ENCODE data around the gene ASAP2.
"Not testable (repeated sequence)": the region's sequence is repeated elsewhere in the genome, so short reads cannot be mapped to it uniquely, and the experiment has no call there.

The ASAP2 gene

DNA sequence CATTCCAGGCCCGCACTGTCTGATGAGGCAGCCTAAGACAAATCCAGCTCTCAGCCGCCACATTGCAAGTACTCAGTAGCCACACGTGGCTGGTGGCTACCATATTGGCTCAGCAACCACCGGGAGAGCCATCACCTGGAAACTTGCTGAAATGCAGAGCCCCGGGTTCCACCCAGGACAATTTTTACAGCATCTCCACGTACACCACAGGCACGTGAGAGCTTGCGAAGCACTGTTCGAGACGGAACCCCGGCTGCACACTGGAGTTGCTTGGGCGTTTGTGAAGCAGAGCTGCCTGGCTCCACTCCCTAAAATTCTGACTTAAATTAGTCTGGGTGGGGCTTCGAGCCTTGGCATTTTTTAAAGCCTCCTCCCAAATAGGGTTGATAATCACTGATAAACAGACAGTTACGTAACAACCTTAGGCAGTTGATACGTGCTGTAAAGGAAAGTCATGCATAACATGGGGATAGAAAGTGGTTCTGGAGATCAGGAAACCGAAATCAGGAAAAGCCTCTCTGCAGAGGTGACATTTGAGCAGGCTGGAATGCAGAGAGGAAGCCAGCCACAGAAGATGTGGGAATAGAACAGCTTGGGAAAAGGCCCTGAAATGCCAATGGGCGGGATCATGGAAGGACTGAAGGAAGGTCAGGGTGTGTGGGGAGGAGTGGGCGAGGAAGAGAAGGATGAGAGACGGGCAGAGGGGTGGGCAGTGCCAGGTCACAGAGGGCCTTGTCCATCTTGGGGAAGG, 6.2 kb downstream of the ASAP2 start:
- no peak for DNase-seq

DNA sequence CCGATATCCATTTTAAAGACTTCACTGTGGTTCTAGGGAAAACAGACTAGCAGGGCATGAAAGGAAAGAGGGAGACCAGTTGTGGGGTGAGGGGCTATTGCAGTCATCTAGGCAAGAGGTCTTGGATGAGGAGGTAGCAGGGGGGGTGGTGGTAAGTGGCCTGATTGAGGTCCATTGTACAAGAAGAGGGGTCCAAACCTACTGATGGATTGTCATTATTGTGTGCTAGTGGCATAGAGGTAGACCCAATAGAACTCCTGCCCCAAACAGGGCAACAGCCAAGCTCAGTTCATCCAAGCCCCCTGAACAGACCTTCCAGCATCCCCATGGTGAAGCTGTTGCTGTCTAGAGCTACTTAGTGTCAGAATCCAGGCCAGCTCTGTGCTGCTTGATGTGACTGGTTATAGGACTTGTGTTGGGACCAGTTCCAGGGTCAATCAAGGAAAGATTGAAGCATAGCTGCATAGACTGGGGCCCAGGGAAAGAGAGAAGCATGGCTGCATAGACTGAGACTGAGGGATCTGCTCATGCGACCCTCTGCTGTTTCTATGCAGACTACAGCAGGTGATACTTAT, 7.0 kb downstream of the ASAP2 start:
- no peak for DNase-seq

DNA sequence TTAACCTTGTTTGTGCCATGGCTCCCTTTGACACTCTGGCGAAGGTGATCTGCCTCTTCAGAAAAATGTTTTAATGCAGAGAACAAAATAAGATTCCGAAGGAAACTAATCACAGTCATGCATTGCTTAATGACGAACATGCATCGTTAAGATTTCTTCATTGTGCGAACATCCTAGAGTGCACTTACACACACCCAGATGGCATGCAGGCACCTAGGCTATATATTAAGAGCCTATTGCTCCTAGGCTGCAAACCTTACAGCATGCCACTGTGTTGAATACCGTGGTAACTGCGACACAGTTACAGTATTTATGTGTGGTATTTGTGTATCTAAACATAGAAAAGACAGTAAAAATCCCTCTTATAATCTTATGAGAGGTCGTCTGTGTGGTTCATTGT, 8.3 kb downstream of the ASAP2 start:
- DNase-seq: no peak

DNA sequence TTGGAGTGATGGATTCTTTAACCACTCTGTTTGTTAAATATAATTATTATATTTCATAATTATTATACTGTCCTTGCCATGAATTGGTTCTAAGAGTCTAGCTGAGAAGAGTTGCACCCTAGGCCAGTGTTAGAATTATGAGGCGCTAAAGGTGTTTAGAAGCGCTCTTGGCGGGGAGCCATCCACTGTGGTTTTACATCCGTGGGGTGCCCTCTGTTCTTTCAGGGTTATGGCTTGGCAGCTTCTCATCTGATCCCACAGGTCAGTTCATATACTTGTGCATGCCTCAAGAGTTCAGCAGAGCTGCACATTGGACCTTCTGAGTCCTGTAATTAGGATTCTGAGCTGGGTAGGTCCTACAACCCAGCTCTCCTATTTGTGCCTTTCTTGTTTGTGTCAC, 9.1 kb downstream of the ASAP2 start:
- DNase-seq: no peak

DNA sequence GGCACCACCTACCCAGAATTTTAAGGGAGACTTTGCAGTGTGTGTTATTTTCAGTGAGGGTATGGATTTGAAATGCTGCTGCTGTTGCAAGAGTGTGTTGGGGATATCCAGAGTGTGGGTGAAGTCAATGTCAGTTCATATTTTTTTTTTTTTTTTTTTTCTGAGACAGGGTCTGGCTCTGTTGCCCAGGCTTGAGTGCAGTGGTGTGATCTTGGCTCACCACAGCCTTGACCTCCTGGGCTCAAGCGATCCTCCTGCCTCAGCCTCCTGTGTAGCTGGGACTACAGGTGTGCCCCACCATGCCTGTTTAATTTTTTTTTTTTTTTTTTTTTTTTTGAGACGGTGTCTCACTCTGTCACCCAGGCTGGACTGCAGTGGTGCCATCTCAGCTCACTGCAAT, 9.5 kb downstream of the ASAP2 start:
- DNase-seq: not testable (repeated sequence)

DNA sequence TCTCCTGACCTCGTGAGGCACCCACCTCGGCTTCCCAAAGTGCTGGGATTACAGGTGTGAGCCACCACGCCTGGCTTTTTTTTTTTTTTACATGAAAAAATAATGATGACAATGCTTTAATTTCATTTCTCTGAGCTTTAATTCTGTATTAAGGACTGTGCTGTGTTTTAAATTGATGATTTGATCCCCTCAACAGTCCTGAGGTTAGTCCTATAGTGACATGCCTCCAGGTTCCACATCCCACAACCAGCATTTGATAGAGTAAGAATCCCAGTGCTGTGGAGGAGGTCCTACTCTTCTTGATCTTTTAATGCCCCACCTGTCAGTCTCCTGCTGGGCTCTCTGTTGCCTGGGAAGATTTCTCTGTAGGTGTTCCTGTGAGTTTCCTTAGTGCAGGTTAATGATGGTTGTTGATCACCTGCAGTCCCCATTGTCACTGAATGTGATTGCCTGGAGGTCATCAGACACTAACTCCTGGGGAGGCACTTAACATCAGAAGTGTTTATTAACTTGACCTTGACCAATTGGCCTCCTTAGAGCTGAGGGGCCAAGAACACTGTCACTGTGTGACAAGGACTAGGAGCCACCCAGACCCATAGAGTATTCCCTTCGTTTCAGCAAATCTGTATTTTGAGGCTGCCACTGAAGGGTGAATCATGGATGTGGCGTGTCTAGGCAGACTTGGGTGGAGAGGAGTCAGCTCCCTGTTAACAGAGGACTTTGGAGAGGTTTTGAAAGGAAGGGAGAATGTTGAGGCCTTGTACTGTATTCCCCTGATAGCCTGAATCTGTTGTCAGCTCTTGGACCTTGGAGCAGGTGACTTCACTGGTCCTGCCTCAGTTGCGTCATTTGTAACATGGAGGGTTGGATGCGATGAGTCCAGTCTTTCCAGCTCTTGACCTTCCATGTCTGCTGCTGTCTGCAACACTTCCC, 11.5 kb downstream of the ASAP2 start:
- no peak for DNase-seq

DNA sequence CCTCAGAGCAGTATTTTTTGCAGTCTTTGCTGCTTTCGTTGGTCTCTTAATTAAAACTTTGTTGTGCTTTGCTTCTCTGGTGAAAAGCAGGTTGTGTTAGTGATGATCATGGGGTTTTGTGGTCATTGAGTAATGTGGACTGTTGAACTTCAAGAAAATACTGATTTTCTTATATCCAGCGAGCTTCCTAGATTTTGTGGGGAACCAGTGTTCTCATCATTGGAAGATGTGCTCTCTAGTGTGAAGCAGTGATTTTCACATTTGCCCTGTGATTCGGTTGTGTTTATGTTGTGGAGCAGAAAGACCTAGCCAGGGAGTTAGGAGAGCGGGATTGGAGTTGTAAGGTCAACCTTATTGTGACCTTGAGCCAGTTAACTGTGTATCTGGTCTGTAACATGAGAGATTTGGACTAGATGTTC, 12.4 kb downstream of the ASAP2 start:
- no peak for DNase-seq

DNA sequence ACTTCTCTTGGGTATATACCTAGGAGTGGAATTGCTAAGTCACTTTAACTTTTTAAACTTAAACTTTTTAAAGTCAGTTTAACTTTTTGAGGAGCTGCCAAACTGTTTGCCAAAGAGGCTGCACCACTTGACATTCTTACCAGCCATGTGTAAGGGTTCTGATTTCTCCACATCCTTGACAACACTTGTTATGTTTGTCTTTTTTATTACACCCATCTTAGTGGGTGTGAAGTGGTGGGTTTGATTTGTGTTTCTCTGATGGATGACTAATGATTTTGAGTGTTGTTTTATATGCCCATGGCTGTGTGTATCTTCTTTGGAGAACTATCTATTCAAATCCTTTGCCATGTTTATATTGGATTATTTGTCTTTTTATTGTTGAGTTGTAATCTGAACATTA, 13.6 kb downstream of the ASAP2 start:
- no peak for DNase-seq

DNA sequence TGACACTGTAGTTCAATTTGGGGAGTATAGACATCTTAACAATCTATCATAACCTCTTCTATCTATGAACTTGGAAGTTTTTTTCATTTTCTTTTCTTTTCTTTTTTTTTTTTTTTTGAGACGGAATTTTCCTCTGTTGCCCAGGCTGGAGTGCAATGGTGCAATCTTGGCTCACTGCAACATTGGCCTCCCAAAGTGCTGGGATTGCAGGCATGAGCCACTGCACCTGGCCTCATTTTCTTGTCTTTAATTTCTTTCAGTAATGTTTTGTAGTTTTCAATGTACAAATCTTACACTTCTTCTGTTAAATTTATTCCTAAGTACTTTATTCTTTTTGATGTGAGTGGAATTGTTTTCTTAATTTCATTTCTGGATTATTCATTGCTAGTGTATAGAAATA, 14.6 kb downstream of the ASAP2 start:
- DNase-seq: no peak

DNA sequence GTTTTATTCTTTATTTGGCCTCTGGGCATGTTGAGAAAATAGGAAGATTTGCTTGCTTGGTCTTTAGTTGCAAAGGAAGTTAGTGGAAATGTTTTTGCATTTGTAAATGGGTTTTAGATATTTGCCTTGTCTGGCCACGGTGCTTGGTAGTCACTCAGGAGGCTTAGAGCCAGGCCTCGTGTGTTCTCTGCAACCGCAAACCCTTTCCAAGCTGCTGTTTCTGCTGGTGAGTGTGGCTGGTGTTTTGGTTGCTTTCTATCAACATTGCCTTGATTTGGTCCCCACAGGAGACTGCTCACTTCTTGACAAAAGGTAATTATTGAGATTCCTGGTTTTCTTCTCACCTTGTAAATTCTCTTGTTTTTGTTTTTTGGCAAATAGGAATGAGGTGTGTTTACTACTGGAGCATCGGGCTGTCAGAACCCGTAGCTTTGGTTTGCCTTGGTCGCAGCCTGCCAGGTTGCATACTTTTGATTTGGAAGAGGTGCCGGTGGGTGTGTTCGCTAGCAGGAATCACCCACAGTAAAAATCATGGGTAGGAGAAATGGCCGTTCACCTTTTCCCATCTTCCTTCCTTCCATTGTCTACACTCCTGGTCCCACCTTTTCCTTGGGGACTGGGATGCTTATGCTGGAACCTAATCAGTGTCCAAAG, 15.8 kb downstream of the ASAP2 start:
- DNase-seq: no peak

DNA sequence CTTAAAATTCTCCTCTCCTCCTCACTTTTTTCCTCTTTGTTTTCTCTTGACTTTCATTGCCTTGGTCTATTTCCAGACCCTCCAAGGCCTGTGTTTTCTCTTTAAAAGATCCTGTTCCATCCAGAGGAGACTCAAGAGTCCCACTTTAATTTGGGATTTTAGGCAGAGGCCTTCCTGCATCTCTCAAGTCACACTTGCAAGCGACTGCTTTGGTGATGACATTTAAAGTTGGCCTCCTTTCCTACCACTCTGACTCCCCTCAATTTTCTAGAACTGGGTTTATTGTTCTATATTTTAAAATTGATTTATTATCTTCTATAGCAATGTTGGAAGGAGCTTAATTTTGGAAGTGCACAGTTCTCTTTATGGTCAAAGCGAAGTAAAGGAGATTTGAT, 16.3 kb downstream of the ASAP2 start:
- DNase-seq: no peak

DNA sequence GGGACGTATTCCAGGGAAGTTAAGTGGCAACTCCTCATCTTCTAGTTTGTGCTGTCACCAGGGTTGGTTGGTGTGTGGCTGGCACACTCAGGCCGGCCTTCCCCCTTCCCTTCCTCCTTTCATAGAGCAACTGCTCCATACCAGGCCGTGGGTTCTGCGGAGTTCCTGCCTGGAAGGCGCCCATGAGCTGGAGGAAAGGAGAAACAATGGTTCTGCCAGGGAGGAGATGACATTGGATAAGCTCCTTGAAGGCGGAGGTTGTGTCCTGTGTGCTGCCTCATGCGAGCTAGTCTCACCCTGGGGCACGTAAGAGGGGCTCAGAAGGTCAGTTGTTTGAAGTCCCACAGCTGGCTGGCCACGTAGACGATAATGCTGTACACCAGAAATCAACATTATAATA, 19.2 kb downstream of the ASAP2 start:
- DNase-seq: no peak

DNA sequence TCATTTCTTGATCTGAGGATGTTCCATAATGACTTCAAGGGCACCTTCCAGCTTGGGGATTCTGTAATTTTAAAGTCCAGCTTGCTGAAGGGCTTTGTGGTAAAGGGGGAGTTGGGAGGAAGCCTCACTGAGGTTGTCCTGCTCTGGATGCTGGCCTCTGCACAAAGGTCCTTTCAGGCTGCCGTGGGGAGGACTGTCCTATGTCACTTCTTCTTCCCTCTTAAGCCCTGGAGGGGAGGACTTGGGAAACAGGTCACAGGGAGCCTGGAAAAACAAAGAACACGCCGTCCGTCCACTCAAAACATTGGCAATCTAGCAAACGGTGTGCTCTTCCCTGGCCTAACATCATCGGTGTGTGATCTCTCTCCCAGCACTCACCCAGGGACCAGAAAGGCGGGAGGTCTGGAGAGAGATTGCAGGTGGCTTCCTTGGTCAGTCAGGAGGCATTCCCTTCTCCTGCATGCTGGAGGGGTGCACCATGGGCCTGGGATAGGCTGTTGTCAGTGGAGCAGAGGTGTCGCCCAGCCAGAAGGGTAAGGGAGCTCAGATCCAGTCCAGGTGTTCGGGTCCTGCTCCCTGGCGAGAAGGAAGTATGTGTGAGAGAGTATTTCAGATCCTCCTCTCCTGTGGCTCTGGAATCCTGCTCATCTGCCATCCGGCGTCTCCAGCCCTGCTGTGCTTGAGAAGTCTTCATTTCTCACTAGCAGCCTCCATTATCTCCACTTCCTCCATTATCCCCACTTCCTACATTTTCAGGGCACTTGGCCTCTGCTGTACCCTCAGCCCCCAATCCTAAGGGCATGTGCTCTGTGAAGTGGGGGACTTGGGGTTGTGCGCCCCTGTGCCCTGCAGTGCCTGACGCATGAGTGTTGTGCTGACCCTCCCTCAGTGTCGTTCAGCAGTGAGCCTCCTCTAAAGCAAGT, 20.1 kb downstream of the ASAP2 start:
- no peak for DNase-seq

DNA sequence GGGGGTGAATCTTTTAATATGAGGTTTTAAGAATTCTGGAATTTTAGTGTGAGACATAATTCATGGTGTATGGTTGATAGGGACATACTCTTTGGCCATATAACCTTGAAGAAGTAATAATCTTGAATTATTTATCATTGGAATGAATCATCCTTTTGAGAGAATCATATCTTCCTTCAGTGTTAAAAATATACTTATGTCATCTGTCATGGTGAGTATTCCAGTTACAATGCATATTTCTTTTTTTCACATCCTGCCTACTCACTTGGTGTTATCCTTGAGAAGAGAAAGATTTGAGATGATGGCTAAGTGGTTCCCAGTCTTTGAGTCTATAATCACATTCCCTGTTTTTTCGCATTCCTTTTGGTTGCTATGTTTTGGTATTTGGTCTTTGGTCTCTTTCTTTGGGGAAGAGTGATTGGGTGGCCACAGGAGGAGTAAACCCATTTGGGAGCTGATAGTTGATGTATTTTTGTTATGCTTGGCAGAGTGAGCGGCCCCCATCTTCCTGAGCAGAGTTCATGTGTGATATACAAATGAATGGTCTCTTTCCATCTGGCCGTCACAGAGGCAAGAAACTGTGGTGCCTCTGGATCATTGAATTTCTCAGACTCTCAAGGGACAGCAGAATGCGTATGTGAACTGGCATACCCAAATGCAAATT, 21.6 kb downstream of the ASAP2 start:
- DNase-seq: no peak

DNA sequence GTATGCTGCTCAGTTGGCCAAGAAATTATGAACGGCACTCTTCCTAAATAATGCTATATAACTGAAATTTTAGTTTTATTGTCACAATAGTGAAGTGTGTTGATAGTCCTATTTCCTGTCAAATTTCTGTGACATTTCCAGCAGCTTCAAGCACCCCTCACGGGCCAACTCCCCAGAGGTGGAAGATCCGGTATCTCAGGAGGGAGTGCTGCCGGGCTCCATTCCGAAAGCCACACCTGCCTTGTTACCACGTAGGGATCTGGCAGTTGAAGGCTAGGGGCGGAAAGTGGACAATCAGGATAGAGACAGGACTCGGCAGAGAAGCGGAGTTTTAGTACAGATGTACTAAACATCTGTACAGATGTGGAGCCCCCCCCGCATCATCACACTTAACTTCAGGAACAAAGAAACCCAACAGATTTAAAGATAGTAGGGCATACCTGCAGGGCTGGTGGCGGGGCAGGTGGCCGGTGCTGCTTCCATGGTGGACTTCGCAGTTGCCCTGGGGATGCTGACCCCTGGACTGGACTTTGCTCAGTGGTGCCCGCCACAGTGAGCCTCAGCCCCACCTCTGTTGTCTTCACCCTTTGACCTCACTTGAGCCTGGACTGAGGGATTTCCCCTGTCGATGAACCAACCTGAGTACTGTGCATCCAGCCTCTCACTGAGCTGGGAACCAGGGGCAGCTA, 22.3 kb downstream of the ASAP2 start:
- DNase-seq: no peak

DNA sequence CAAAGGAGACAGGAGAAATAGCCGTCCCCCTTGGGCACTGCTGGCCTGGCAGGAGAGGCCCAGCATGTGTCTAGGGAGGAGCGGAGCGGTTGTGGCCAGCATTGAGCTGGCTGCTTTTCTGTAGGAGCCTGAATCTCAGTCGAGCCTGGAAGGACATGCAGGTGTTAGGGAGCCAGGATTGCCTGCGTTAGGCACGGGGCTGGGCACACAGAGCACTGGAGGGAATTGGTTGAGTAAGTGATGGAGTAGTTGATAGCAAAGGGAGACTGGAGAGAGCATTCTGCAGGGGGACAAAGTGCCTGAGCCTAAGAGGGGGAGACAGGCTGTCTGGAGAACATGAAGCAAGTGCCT, 22.8 kb downstream of the ASAP2 start:
- no peak for DNase-seq

DNA sequence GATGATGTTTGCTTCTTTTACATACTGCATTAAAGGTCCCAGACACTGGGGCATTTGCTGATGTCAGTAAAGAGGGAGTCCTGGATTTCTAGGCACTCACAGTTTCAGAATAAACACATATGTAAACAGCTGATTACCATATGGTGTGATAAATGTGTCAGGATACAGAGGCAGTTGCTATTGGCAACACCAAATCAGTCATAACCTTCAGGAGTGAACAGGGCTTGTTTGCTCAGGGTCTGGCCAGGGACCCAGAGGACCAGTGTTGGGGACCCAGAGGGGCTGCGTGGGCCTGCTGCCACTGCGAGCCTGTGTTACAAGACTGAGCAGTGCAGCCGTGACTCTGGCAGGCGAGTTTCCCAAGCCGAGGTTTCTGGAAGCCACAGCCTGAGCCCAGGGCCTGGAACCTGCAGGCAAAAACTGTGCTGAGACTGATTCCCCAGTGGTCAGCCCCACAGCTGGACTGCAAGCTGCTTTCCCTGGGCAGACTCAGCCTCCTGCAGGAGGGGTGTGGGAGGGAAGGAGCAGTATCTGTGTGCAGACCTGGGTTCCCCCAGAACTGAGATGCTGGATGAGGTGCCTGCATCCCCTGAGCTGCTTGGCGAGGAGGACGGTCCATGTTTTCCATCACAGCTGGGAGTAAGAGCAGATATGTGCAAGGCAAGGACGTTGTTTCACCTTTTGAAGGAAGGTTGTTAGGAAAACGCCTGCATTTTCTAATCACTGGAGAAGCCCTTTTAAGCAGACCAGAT, 23.6 kb downstream of the ASAP2 start:
- no peak for DNase-seq

DNA sequence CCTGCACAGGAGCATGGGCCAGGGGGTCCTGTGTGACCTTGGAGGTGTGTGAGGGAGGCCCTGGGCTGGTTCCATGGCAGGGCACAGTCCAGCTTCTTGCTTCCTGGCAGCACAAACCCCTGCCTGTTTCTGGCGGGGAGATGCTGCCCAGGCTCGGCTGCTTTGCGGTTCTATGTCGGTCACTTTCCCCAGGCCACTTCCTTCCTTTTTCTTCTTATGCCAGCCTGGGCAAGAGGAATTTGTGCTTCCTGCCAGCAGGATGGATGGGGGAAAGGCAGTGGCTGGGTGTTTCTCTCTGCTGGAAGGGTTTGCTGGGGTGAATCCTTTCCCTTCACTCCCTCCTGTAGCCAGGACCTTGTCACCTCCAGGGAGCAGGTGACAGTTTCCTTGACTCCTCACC, 24.3 kb downstream of the ASAP2 start:
- DNase-seq: no peak

DNA sequence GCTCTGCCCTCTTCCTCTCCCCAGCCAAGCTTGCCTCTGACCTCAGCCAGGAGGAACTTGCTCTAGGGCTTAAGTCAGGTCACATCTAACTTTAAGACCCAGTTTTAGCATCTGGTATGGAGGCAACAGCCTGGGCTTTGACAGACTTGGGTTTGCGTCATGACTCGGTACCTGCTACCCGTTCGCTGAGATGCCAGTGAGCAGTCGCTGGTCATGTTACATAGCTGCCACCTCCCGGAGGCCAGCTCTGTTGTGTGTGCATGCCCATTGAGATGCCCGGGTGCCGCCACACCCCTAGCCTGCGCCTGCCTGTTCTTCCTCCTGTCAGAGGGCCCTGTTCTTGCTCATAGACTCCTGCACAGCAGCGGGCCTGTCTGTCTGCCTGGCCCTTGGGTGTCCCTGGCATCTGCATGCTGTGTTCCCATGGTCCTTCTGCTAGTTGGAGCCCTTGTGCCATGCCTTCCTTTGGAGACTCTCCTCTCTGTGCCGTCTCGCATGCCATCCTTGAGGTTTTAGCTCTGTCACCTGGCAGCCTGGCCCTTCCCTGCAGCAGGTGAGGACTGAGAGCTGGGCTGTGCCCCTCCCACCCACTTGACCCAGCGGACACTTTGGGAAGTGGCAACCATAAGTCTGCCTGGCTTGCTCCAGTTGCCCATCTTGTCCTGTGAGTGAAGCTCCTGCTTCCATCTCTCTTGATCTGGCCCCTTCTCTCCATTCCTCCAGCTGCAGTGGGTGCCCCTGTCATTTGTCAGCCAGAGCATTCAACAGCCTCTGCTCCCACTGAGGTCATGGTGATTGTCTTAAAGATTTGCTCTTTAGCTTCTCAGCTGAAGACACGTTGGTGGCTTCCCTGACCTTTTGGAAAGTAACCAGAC, 24.9 kb downstream of the ASAP2 start:
- no peak for DNase-seq

DNA sequence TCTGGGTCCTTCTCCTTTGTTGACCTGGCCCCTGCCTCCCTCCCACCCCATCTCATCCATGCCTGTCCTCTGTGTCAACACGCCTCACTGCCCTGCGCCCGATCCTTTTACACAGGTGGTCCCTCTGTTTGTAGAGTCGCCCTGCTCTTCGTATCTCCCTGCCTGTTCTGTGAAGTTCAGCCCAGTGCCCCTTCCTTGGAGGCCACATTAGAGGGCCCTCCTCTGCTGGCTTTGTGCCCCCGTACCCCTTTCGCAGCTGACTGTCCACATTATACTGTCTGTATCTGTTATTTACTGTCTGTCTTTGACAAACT, 25.5 kb downstream of the ASAP2 start:
- no peak for DNase-seq

Measured in activated CD4-positive, CD25-positive, alpha-beta regulatory T cell treated with anti-CD3 and anti-CD28 coated beads, Interleukin-2, amount 50 U/mL, for 72 hours (primary cell).